ENCODE measurements around the gene PTPRD. TPM values are rescaled to one million over a fixed set of nuclear protein-coding genes. Genes with fewer than 3 reads are reported as not detected.

The PTPRD gene
- total RNA-seq, 1 experiment from 2014 or later = 32.5 TPM

DNA sequence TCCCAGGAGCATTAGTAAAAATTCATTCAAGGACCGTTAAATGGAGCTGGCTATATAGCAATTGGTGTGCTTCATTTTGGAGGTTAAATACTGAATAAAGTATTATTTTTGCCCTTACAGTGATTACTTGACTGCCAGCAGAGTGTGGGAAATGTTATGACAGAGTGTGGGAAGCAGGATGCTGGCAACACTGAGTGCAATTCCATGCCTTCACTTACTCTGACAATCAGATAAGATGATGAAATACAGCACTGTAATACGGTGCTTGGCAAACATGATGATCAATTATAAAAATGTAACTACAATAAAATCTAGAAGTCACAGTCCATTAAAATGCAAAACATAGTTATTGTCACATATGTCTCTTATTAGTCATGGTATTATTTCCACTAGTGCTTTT is 651.3 kb downstream of the PTPRD start:
- Histone ChIP-seq H2BK20ac (ENCODE audit: low read depth, low read length, poor library complexity, severe bottlenecking) (no peak overlapping the region), H3K18ac (ENCODE audit: insufficient read length, low read depth, low read length) (no peak overlapping the region), H2BK120ac (ENCODE audit: low read depth, low read length, poor library complexity, severe bottlenecking) (no peak overlapping the region), H3K79me2 (ENCODE audit: insufficient read depth, low read length) (no peaks in the 10 kb centered on the region), H3K27me3 (ENCODE audit: insufficient read depth, low read length) (no peaks in the 10 kb centered on the region), H4K91ac (ENCODE audit: insufficient read length, low read depth, low read length) (no peak overlapping the region), H3K23ac (ENCODE audit: insufficient read length, low read depth, low read length) (no peak overlapping the region), H4K20me1 (ENCODE audit: control insufficient read depth, insufficient read depth, insufficient read length) (no peaks in the 10 kb centered on the region), H3T11ph (ENCODE audit: low read length) (no peak overlapping the region), H3K9me3 (ENCODE audit: control insufficient read depth, low read depth, low read length) (no peaks in the 10 kb centered on the region), H2BK12ac (ENCODE audit: insufficient read length, low read depth, low read length) (no peak overlapping the region), H2BK5ac (ENCODE audit: insufficient read length, low read length) (no peak overlapping the region), H3K27ac (ENCODE audit: insufficient read length, low read depth, low read length) (no peak overlapping the region), H3K4ac (ENCODE audit: low read depth, low read length) (no peak overlapping the region), H3K23me2 (ENCODE audit: insufficient read length, low read depth, low read length, poor library complexity, severe bottlenecking) (no peaks in the 10 kb centered on the region), H3K14ac (ENCODE audit: insufficient read depth, low read length) (no peak overlapping the region), H3K4me1 (ENCODE audit: insufficient read depth, low read length) (no peaks in the 10 kb centered on the region; the same call in 1 of the 2 replicates), H3K4me2 (ENCODE audit: insufficient read depth, insufficient read length, low read length) (no peak overlapping the region), H3K56ac (ENCODE audit: insufficient read length, low read depth, low read length) (no peak overlapping the region), H2BK15ac (ENCODE audit: low read depth, low read length) (no peak overlapping the region), H2AK5ac (ENCODE audit: insufficient read length, low read length) (no peak overlapping the region), H4K5ac (ENCODE audit: insufficient read length, low read depth, low read length) (no peak overlapping the region), H3K79me1 (ENCODE audit: insufficient read depth, low read depth, low read length, poor library complexity, severe bottlenecking) (no peaks in the 10 kb centered on the region), H2AFZ (ENCODE audit: low read length) (no peak overlapping the region), H3K9ac (ENCODE audit: extremely low read depth, insufficient read length, low read length) (no peak overlapping the region), H4K8ac (replicated peaks; ENCODE audit: insufficient read length, low read depth, low read length) (no peak overlapping the region)
- Mint-ChIP-seq H3K27ac (no peak overlapping the region), H3K36me3 (ENCODE audit: insufficient read depth in 1 of 3, low read depth in 3 of 3) (no peaks in the 10 kb centered on the region), H3K4me1 (peaks cover 4 to 7% of the 10 kb centered on the region in 2 experiments), H3K27me3 (ENCODE audit: low read depth) (no peaks in the 10 kb centered on the region), H3K9me3 (no peaks in the 10 kb centered on the region), H3K4me3 (no peak overlapping the region)
- TF ChIP-seq, protein P1, sequence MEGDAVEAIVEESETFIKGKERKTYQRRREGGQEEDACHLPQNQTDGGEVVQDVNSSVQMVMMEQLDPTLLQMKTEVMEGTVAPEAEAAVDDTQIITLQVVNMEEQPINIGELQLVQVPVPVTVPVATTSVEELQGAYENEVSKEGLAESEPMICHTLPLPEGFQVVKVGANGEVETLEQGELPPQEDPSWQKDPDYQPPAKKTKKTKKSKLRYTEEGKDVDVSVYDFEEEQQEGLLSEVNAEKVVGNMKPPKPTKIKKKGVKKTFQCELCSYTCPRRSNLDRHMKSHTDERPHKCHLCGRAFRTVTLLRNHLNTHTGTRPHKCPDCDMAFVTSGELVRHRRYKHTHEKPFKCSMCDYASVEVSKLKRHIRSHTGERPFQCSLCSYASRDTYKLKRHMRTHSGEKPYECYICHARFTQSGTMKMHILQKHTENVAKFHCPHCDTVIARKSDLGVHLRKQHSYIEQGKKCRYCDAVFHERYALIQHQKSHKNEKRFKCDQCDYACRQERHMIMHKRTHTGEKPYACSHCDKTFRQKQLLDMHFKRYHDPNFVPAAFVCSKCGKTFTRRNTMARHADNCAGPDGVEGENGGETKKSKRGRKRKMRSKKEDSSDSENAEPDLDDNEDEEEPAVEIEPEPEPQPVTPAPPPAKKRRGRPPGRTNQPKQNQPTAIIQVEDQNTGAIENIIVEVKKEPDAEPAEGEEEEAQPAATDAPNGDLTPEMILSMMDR (conservative IDR thresholded peaks at IDR 0.05) = no peak
- DNase-seq = no peak
- WGBS (ENCODE audit: extremely low coverage, insufficient read length, low lambda C conversion rate) = no CpG with 5 or more reads among the region's 2 CpGs

Measured in H9 (cell line).